Measurements from ENCODE around the gene BTBD2. TPM values are rescaled to one million over a fixed set of nuclear protein-coding genes. Genes with fewer than 3 reads are reported as not detected.

BTBD2 gene
- total and polyA plus RNA-seq, 9 donors: 14.4 to 131 (median 88.0) TPM

DNA sequence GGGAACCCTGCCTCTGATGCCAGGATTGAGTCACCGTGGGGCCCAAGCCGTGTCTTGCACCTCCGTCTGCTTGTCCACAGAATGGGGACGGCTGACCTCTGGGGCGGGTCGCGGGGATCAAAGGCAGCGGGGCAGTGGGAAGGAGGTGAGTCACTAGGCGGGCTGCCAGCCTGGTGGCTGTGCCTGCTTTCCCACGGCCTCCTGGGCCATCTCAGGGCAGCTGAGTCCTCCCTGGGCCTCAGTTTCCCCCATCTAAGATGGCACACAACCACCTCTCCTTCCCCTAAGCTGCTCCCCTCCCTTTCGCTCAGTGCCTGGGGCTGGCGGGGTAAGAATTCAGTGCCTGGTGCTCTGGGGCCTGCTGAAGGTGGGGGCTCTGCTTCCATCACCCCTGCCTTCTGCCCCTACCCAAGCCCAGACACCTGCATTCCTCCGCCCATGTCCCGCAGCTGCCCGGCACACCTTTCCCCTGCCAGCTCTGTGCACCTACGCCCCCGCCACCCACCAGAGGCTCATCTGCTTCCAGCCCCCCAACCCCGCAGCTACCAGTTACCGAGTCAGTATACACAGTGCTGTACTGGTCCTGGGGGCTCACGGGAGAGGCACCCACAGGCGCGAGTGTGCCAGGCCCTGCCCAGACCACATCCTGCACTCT lies 32.1 kb upstream of the BTBD2 start:
- peak; percentile 37 to 69 (median 63) for DNase-seq
- Histone ChIP-seq H3K4me3 (no peak overlapping the region), H3K27ac (peak overlapping the region in 1 of 2 donors; percentile 21), H3K9me3 (no peaks in the 10 kb centered on the region), H3K36me3 (no peaks in the 10 kb centered on the region), H3K27me3 (no peaks in the 10 kb centered on the region), H3K4me1 (ENCODE audit: insufficient read depth) (peaks cover 34% of the 10 kb centered on the region)
- WGBS, 3 donors: 74 to 79% (median 78%) methylated on average over 22 of the region's 22 CpGs
- intact Hi-C loops (cut with DNase I): loop anchor here in 1 of 4 donors (10.0 kb wide), 1 partner anchor 803 kb away; the partner anchor contains the start of genes ATP5F1D and MIDN
- TF ChIP-seq EP300 (IDR thresholded peaks at IDR 0.05): no peak
- TF ChIP-seq POLR2A (IDR thresholded peaks at IDR 0.05): no peak
- TF ChIP-seq, protein P1, sequence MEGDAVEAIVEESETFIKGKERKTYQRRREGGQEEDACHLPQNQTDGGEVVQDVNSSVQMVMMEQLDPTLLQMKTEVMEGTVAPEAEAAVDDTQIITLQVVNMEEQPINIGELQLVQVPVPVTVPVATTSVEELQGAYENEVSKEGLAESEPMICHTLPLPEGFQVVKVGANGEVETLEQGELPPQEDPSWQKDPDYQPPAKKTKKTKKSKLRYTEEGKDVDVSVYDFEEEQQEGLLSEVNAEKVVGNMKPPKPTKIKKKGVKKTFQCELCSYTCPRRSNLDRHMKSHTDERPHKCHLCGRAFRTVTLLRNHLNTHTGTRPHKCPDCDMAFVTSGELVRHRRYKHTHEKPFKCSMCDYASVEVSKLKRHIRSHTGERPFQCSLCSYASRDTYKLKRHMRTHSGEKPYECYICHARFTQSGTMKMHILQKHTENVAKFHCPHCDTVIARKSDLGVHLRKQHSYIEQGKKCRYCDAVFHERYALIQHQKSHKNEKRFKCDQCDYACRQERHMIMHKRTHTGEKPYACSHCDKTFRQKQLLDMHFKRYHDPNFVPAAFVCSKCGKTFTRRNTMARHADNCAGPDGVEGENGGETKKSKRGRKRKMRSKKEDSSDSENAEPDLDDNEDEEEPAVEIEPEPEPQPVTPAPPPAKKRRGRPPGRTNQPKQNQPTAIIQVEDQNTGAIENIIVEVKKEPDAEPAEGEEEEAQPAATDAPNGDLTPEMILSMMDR (IDR thresholded peaks at IDR 0.05): no peak

DNA sequence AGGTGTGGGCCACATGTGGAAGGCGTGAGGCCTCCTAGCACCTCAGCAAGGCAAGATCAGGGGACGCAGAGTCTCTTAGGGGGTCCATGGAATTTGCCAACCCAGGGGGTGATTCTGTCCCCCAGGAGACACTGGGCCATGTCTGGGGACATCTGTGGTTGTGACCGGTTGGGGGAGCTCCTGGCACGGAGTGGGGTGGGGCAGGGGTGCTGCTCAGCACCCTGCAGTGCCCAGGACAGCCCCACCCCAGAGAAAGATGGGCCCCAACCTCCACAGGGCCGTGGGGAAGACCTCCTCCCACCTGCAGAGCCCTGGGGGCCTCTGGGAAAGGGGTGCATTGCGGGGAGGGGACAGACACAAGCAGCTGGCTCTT lies 31.5 kb upstream of the BTBD2 start:
- H3K9me3 ChIP-seq: no peaks in the 10 kb centered on the region
- intact Hi-C loops (cut with DNase I): loop anchor here in 1 of 4 donors (10.0 kb wide), 1 partner anchor 802 kb away; the partner anchor contains the start of genes ATP5F1D and MIDN
- H3K27ac ChIP-seq: no peak overlapping the region
- 72 to 85% (median 75%) methylated on average over 5 to 6 of the region's 6 CpGs for WGBS, 3 donors
- no peaks in the 10 kb centered on the region for H3K27me3 ChIP-seq
- TF ChIP-seq, protein P1 (IDR thresholded peaks at IDR 0.05): no peak
- TF ChIP-seq POLR2A (IDR thresholded peaks at IDR 0.05) (no peak), EP300 (IDR thresholded peaks at IDR 0.05) (no peak)
- no peaks in the 10 kb centered on the region for H3K36me3 ChIP-seq
- H3K4me1 ChIP-seq (ENCODE audit: insufficient read depth): peaks cover 35% of the 10 kb centered on the region
- DNase-seq: peak in 1 of 5 donors; percentile 22
- no peak overlapping the region for H3K4me3 ChIP-seq

DNA sequence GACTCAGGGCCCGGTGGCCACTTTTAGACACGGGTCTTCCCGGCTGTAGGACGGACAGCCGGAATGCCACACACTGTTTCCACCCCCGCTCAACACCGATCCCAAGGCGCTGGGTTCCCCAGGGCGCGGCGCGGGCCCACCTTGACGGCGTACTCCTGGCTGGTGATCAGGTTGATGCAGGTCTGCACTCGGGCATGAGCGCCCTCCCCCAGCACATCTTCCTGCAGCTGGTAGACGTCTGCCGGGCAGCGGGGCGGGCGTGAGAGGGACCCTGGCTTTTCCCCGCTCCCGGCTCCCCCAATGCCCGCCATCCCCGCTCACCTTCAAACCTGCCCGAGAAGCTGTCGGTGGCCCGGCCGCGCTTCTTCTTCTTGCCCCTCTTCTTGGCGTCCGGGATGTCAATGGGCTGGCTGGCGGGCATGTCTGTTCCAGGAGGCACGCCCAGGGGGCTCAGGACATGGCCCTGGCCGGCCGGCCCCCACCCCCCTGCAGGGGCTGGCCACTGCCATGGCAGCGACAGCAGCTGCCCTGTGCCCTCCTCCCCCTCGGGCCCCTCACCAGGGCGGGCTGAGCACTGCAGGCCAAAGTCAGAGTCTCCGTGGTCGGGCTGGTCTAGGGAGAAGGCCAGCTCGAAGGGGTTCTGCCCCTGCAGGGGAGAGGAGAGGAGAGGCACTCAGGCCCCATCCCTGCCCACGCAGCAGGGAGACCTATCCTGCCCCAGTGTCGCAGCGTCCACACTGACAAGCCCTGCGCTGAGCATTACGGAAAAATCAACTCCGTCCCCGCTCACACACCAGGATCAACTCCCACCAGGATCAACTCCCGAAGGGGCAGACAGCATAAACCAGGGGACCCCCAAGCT lies 30.8 kb upstream of the BTBD2 start:
- no peaks in the 10 kb centered on the region for H3K27me3 ChIP-seq
- H3K27ac ChIP-seq: no peak overlapping the region
- TF ChIP-seq, protein P1 (IDR thresholded peaks at IDR 0.05): no peak
- no peak for TF ChIP-seq POLR2A (IDR thresholded peaks at IDR 0.05)
- H3K36me3 ChIP-seq: no peaks in the 10 kb centered on the region
- peaks cover 31% of the 10 kb centered on the region for H3K4me1 ChIP-seq (ENCODE audit: insufficient read depth)
- intact Hi-C loops (cut with DNase I): loop anchor here in 1 of 4 donors (10.0 kb wide), 1 partner anchor 801 kb away; the partner anchor contains the start of genes ATP5F1D and MIDN
- no peaks in the 10 kb centered on the region for H3K9me3 ChIP-seq
- no peak for DNase-seq
- no peak overlapping the region for H3K4me3 ChIP-seq
- WGBS, 3 donors: 85 to 92% (median 88%) methylated on average over 50 of the region's 50 CpGs

DNA sequence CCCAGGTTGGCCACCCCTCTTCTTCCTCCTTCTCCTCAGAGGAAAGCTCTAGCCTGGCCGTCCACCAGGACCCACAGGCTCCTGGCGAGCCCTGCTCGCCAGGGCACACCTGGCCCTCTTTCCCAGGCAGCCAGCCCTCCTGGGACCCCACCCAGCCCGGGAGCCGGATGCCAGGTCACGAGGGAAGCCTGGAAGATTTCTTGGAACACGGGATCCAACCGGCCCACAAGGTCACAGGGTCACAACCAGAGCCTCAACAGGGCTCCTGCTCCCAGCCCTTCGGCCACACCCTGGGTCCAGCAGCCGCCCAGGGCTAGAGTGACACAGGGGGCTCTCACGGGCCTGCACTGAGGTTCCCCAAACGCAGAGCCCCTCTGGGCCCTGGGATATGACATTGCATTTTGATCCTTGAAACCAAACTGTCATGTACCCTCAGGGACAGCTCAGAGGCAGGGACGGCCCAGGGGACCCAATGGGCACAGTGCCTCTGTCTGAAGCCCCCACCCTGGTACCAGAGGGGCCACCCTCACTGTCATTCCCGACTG lies 30.1 kb upstream of the BTBD2 start:
- Histone ChIP-seq H3K27me3 (no peaks in the 10 kb centered on the region), H3K9me3 (no peaks in the 10 kb centered on the region), H3K36me3 (no peaks in the 10 kb centered on the region), H3K4me3 (no peak overlapping the region), H3K4me1 (ENCODE audit: insufficient read depth) (peaks cover 31% of the 10 kb centered on the region), H3K27ac (peak overlapping the region in 1 of 2 donors; percentile 21)
- DNase-seq: no peak
- WGBS, 3 donors: 64 to 72% (median 68%) methylated on average over 13 to 14 of the region's 14 CpGs
- TF ChIP-seq, protein P1 (IDR thresholded peaks at IDR 0.05): no peak
- TF ChIP-seq EP300 (IDR thresholded peaks at IDR 0.05) (no peak), POLR2A (IDR thresholded peaks at IDR 0.05) (no peak)
- intact Hi-C loops (cut with DNase I): loop anchor here in 1 of 4 donors (10.0 kb wide), 1 partner anchor 801 kb away; the partner anchor contains the start of genes ATP5F1D and MIDN
